ENCODE results near the gene NRXN2. TPM values are rescaled to one million over a fixed set of nuclear protein-coding genes. Genes with fewer than 3 reads are reported as not detected.

Gene NRXN2
- total RNA-seq, 1 donor from 2014 or later = 2.2 TPM

GRCh38 chr11:64770120-64770519 lies 47.1 kb upstream of the NRXN2 start:
- H3K36me3 ChIP-seq = peaks cover 58% of the 10 kb centered on the region
- Mint-ChIP-seq H3K4me3 (no peak overlapping the region), H3K27ac (no peak overlapping the region), H3K4me1 (peaks cover 35% of the 10 kb centered on the region), H3K27me3 (ENCODE audit: insufficient read depth, low read depth) (peaks cover 4% of the 10 kb centered on the region), H3K36me3 (peaks cover 59% of the 10 kb centered on the region), H3K9me3 (no peaks in the 10 kb centered on the region)
- H2AFZ ChIP-seq (replicated peaks) = no peak overlapping the region
- no peaks in the 10 kb centered on the region for H3K27me3 ChIP-seq
- peaks cover 100% of the 10 kb centered on the region for H4K20me1 ChIP-seq (ENCODE audit: low read depth)
- H3K4me3 ChIP-seq = no peak overlapping the region
- DNase-seq (ENCODE audit: low spot score) = no peak
- no peak overlapping the region for H3K27ac ChIP-seq
- no peak overlapping the region for H3K4me2 ChIP-seq
- no peaks in the 10 kb centered on the region for H3K9me3 ChIP-seq (ENCODE audit: low read depth)
- TF ChIP-seq CTCF (IDR thresholded peaks at IDR 0.05) (no peak), EZH2phosphoT487 (IDR thresholded peaks at IDR 0.05) (no peak), EZH2 (IDR thresholded peaks at IDR 0.05) (no peak)
- H3K4me1 ChIP-seq = peaks cover 13% of the 10 kb centered on the region
- H3K79me2 ChIP-seq (ENCODE audit: low read depth) = peaks cover 89% of the 10 kb centered on the region
- no peak overlapping the region for H3K9ac ChIP-seq
- peaks cover 98% of the 10 kb centered on the region for H3F3A ChIP-seq (ENCODE audit: low read depth)

- H3K27ac Mint-ChIP-seq = no peak overlapping the region
Measured at GRCh38 chr11:64769283-64769682, 46.3 kb upstream of the NRXN2 start.

GRCh38 chr11:64768300-64768694 lies 45.3 kb upstream of the NRXN2 start:
- peaks cover 7% of the 10 kb centered on the region for H3K27me3 Mint-ChIP-seq (ENCODE audit: insufficient read depth, low read depth)
- Histone ChIP-seq H3K9me3 (ENCODE audit: low read depth) (no peaks in the 10 kb centered on the region), H3K36me3 (peaks cover 44% of the 10 kb centered on the region), H3K9ac (no peak overlapping the region), H3K27me3 (no peaks in the 10 kb centered on the region), H2AFZ (replicated peaks) (no peak overlapping the region), H3K79me2 (ENCODE audit: low read depth) (peaks cover 78% of the 10 kb centered on the region), H4K20me1 (ENCODE audit: low read depth) (peaks cover 100% of the 10 kb centered on the region), H3K4me1 (peaks cover 31% of the 10 kb centered on the region), H3K4me2 (no peak overlapping the region), H3K27ac (no peak overlapping the region), H3K4me3 (no peak overlapping the region), H3F3A (ENCODE audit: low read depth) (peaks cover 99% of the 10 kb centered on the region)
- H3K9me3 Mint-ChIP-seq = no peaks in the 10 kb centered on the region
- H3K4me1 Mint-ChIP-seq = peaks cover 48% of the 10 kb centered on the region
- H3K36me3 Mint-ChIP-seq = peaks cover 52% of the 10 kb centered on the region
- H3K4me3 Mint-ChIP-seq = no peak overlapping the region
- no peak for DNase-seq (ENCODE audit: low spot score)
- H3K27ac Mint-ChIP-seq = no peak overlapping the region
- TF ChIP-seq CTCF (IDR thresholded peaks at IDR 0.05) (no peak), EZH2 (IDR thresholded peaks at IDR 0.05) (no peak), EZH2phosphoT487 (IDR thresholded peaks at IDR 0.05) (no peak)

More at GRCh38 chr11:64769283-64769682, 46.3 kb upstream of the NRXN2 start:
- Histone ChIP-seq H3K4me3 (no peak overlapping the region), H3K27ac (no peak overlapping the region), H3K9ac (no peak overlapping the region), H3K4me2 (no peak overlapping the region), H3K79me2 (ENCODE audit: low read depth) (peaks cover 88% of the 10 kb centered on the region), H3K9me3 (ENCODE audit: low read depth) (no peaks in the 10 kb centered on the region), H2AFZ (replicated peaks) (no peak overlapping the region), H3F3A (ENCODE audit: low read depth) (peaks cover 99% of the 10 kb centered on the region), H3K4me1 (peaks cover 22% of the 10 kb centered on the region), H3K27me3 (no peaks in the 10 kb centered on the region), H4K20me1 (ENCODE audit: low read depth) (peaks cover 100% of the 10 kb centered on the region), H3K36me3 (peaks cover 54% of the 10 kb centered on the region)
- DNase-seq (ENCODE audit: low spot score) = no peak
- Mint-ChIP-seq H3K36me3 (peaks cover 58% of the 10 kb centered on the region), H3K9me3 (no peaks in the 10 kb centered on the region), H3K4me3 (peak overlapping the region; percentile 36), H3K4me1 (peaks cover 41% of the 10 kb centered on the region), H3K27me3 (ENCODE audit: insufficient read depth, low read depth) (peaks cover 7% of the 10 kb centered on the region)
- TF ChIP-seq EZH2phosphoT487 (IDR thresholded peaks at IDR 0.05) = no peak
- no peak for TF ChIP-seq EZH2 (IDR thresholded peaks at IDR 0.05)
- TF ChIP-seq CTCF (IDR thresholded peaks at IDR 0.05) = no peak
